RWPE1 (cell line): ENCODE measurements around the gene STARD13.

Experiments
- CTCF ChIA-PET: fragments of 350-600 bp; sonication (Branson Sonifier 250); formaldehyde crosslinking; extraction: SDS; loops from one replicate; lab custom pipeline; 2021; lab: Yijun Ruan, JAX
- POLR2A ChIA-PET: fragments of 400-600 bp; formaldehyde crosslinking; extraction: SDS; loops from one replicate; lab custom pipeline; 2020; ENCODE audit warnings: antibody characterized with exemption; ENCODE audit not compliant: low non-redundant PET; lab: Yijun Ruan, JAX
- DNase-seq: peaks from one replicate; pipeline ENCODE4 v3.0.0; 2012; ENCODE audit warnings: low spot score
- H3K27ac ChIP-seq: fragments of 450-650 bp; 2 replicates; pipeline ENCODE4 v1.5.1; 2017
- CTCF ChIP-seq: fragments of 450-650 bp; conservative IDR thresholded peaks from 2 replicates; pipeline ENCODE4 v1.5.1; 2017; ENCODE audit warnings: low read depth, mild to moderate bottlenecking

The STARD13 gene

GRCh38 chr13:33285420-33286124, at the start of gene STARD13:
Gene STARD13 (minus strand): TSS chr13:33285755. CDS start chr13:33285638, 117 bp downstream.
- ChIA-PET POLR2A (interaction anchor here (1.0 kb wide), 1 partner anchor 13 kb away, joined by 3 read pairs; no protein-coding TSS in a partner anchor), CTCF (interaction anchor here (0.6 to 0.7 kb wide), 2 partner anchors 13 to 845 kb away, joined by 4 to 5 read pairs; no protein-coding TSS in a partner anchor)
- TF ChIP-seq CTCF, result peak; percentile 22; the same call in 1 of the 2 replicates
- H3K27ac ChIP-seq, result peak within 1 kb of the TSS; percentile 94
- peak; percentile 94 for DNase-seq

GRCh38 chr13:33334831-33335230, 49.3 kb upstream of the STARD13 start:
- no peak overlapping the region for H3K27ac ChIP-seq
- TF ChIP-seq CTCF, result no peak
- ChIA-PET POLR2A (no interaction called here), CTCF (no interaction called here)
- DNase-seq, result no peak

GRCh38 chr13:33331962-33332361, 46.4 kb upstream of the STARD13 start:
- DNase-seq, result no peak
- no peak for TF ChIP-seq CTCF
- H3K27ac ChIP-seq, result no peak overlapping the region
- CTCF ChIA-PET, result no interaction called here
- POLR2A ChIA-PET, result no interaction called here

- DNase-seq, result no peak
- no peak for TF ChIP-seq CTCF
- POLR2A ChIA-PET, result no interaction called here
- CTCF ChIA-PET, result no interaction called here
- H3K27ac ChIP-seq, result no peak overlapping the region
These were observed 44.9 kb upstream of the STARD13 start for GRCh38 chr13:33330483-33330882.

GRCh38 chr13:33328701-33329100, 43.1 kb upstream of the STARD13 start:
- H3K27ac ChIP-seq, result no peak overlapping the region
- DNase-seq, result no peak
- POLR2A ChIA-PET, result no interaction called here
- CTCF ChIA-PET, result no interaction called here
- no peak for TF ChIP-seq CTCF

GRCh38 chr13:33326723-33327122, 41.2 kb upstream of the STARD13 start:
- CTCF ChIA-PET, result interaction anchor here (0.7 kb wide), 1 partner anchor 98 kb away, joined by 3 read pairs; no protein-coding TSS in a partner anchor
- POLR2A ChIA-PET, result no interaction called here
- no peak overlapping the region for H3K27ac ChIP-seq
- TF ChIP-seq CTCF, result no peak
- DNase-seq, result no peak
